ENCODE results near the gene TBX6. TPM values are rescaled to one million over a fixed set of nuclear protein-coding genes. Genes with fewer than 3 reads are reported as not detected.

The TBX6 gene
- 0.19 and 0.28 TPM in 2 replicates for total RNA-seq

GRCh38 chr16:30091474-30092372 is at the start of gene TBX6:
Gene TBX6, minus strand, starts transcription at chr16:30091924. Its CDS starts 731 bp downstream, at chr16:30091193.

DNA sequence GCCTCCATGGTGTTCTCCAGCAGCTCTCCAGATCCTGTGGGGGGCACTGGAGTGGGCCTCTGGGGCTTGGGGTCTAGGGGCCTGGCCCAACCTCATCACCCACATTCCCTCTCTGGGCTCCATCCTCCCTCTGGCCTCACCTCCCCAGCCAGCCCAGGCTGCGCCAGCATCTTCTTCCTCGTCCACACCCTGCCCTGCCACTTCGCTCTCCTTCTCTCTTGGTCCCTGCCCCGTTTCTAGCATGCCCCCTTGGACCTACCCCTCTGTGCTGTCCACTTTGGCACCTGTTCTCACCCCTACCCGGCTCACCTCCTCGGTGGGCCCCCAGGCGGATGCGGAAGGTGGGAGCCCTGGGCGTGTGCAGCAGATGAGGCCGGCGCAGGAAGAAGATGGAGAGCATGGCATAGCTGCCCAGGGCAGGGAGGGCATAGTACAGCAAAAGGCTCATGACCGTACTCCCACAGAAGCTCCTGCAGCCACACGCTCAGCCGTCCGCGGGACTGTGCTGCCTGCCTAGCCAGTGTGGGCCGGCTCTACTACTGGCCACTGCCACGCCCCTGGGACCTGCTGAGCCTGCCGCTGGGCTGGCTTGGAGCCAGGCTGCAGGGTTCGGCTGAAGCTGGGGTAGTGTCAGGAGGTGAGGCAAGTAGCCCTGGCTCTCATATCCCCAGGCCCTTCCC is 21.4 kb upstream of the TBX6 start, which contains the start of gene GDPD3:
TSS of gene GDPD3 (minus strand) at position 507 of the 680 bp plus-strand sequence. CDS start at position 448, 59 bp downstream.

DNA sequence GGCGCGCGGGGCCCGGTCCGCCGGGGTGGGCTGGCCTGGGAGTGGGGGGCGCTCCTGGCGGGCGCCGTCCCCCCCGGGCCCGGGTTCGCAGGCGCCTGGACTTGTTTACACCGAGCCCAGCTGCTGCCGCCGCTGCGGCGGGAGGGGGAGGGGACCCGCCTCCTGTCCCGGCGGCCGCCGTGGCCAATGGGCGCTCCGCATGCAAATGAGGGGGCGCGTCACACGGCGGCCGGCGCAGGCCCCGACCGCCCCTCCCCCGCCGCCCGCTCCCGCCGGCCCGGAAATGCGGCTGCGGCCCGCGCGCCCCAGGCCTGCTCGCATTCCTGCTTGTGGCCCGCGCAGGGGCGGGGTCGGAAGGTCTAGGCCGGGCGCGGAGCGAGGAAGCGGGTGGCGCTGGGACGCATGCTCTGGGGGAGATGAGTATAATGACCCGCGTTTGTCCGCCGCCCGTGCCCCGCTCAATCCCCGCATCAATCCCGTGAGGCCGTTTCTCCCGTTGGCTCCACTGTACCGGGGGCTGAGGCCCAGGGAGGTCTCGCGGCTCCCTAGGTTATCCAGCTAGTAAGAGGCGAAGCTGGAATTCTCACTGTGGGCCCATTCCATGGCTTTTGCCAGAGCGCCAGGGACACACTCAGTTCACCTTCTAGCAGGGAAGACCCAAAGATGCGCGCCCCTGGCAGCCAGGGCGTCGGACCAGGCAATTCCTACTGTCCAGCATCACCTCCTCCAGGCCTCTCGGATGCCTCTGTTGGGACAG is 4.6 kb upstream of the TBX6 start, which contains the start of gene YPEL3:
TSS of gene YPEL3 (minus strand) at position 109 of the 757 bp plus-strand sequence. CDS start 731 bp downstream, outside the sequence.

DNA sequence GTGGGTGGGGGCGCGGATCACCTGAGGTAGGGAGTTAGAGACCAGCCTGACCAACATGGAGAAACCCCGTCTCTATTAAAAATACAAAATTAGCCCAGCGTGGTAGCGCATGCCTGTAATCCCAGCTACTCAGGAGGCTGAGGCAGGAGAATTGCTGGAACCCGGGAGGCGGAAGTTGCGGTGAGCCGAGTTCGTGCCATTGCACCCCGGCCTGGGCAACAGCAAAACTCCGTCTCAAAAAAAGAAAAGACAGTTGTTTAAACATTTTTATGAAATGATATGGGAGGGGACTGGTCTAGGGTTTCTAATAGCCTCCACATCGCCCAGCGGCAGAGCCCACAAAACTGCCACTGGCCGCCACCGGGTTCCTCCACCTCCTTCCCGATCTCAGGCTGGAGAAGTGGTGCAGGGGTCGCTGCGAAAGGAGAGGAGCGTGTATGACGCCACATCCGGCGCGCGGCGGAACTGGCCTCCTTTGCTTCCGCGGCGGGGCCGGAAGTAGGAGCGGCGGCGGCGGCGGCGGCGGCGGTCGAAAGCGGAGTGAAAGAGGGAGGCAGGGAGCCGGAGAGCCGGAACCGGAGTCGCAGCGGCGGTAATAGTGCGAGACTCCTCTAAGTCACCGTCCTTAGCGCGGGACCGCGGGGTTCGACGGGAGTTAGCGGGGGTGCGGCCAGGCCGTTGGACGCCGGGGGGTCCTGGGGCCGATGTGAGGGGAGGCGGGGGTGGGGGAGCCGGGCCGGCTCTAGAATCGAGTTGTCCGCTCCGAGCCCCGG is 16.0 kb downstream of the TBX6 start, which contains the start of gene PPP4C:
TSS of gene PPP4C (plus strand) at position 492 of the 773 bp plus-strand sequence. CDS start 384 bp downstream, outside the sequence.

GRCh38 chr16:30065102-30065942 is 26.4 kb downstream of the TBX6 start, which contains the start of gene ALDOA:
Gene ALDOA, plus strand, starts transcription at chr16:30065760. Its CDS starts 1,138 bp downstream, at chr16:30066898.

Other genes with a start within 250 kb of the TBX6 start
- 86.8 and 102 TPM in 2 replicates for gene CDIPT, start 228.7 kb downstream of the TBX6 start, total RNA-seq
- gene SEZ6L2, start 192.4 kb downstream of the TBX6 start, total RNA-seq, result 3.5 and 10.4 TPM in 2 replicates
- 13.0 and 15.3 TPM in 2 replicates for gene ASPHD1, start 191.4 kb downstream of the TBX6 start, total RNA-seq
- 5.2 and 7.0 TPM in 2 replicates for gene KCTD13, start 165.7 kb downstream of the TBX6 start, total RNA-seq
- 72.7 and 84.9 TPM in 2 replicates for gene TMEM219, start 129.8 kb downstream of the TBX6 start, total RNA-seq
- gene TAOK2, start 118.1 kb downstream of the TBX6 start, total RNA-seq, result 54.1 and 74.6 TPM in 2 replicates
- gene HIRIP3, start 96.3 kb downstream of the TBX6 start, total RNA-seq, result 5.1 and 15.0 TPM in 2 replicates
- 19.4 and 20.5 TPM in 2 replicates for gene INO80E, start 95.7 kb downstream of the TBX6 start, total RNA-seq
- under 0.01 TPM in 1 of 2 replicates, not detected in the other for gene DOC2A, start 80.9 kb downstream of the TBX6 start, total RNA-seq
- gene C16orf92, start 68.7 kb downstream of the TBX6 start, total RNA-seq, result not detected in 2 replicates
- gene TLCD3B, start 60.7 kb downstream of the TBX6 start, total RNA-seq, result 0.19 TPM in 1 of 2 replicates, not detected in the other
- gene ALDOA, start 26.2 kb downstream of the TBX6 start, total RNA-seq, result 670 and 1,196 TPM in 2 replicates
- 149 and 295 TPM in 2 replicates for gene PPP4C, start 15.9 kb downstream of the TBX6 start, total RNA-seq
- gene YPEL3, start 4.3 kb upstream of the TBX6 start, total RNA-seq, result 10.4 and 18.3 TPM in 2 replicates
- gene GDPD3, start 21.6 kb upstream of the TBX6 start, total RNA-seq, result 0.56 and 0.77 TPM in 2 replicates
- gene MAPK3, start 31.3 kb upstream of the TBX6 start, total RNA-seq, result 38.9 and 46.2 TPM in 2 replicates
- 0.28 and 3.3 TPM in 2 replicates for gene CORO1A, start 91.7 kb upstream of the TBX6 start, total RNA-seq
- gene BOLA2B, start 101.7 kb upstream of the TBX6 start, total RNA-seq, result 126 and 208 TPM in 2 replicates
- 13.5 and 18.8 TPM in 2 replicates for gene SLX1A, start 102.0 kb upstream of the TBX6 start, total RNA-seq
- 1.9 and 2.3 TPM in 2 replicates for gene SULT1A3, start 107.3 kb upstream of the TBX6 start, total RNA-seq
- gene NPIPB13, start 156.6 kb upstream of the TBX6 start, total RNA-seq, result 0.58 and 1.4 TPM in 2 replicates

All from regular cardiac myocyte (primary cell).